ENCODE results near the gene PSTPIP2. TPM values are rescaled to one million over a fixed set of nuclear protein-coding genes. Genes with fewer than 3 reads are reported as not detected.

Gene PSTPIP2
- total and polyA plus RNA-seq, 2 experiments from 2014 or later: 1.4 to 2.6 TPM

DNA sequence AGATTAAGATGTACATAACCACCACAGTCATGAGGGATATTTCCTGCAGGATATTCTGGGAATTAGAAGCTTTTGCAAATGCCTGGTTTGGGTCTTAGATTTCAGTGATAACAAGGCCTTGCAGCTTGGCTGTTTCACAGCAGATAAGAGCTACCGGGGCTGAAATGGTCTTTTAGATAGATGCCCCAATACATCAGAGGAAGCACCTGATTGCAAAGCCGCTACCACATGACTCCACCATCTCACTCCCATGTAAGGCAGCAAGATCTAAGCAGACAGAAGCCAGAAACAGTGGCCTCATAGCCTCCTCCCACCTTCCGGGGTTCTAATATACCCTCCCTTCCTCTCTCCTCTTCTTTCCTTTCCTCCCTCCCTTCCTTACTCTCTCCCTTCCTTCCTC lies 73.8 kb downstream of the PSTPIP2 start:
- H3K27ac ChIP-seq (ENCODE audit: low read depth): no peak overlapping the region
- no peaks in the 10 kb centered on the region for H3F3A ChIP-seq (replicated peaks; ENCODE audit: low read depth)
- H3K27me3 ChIP-seq (ENCODE audit: insufficient read depth): no peaks in the 10 kb centered on the region
- no peak overlapping the region for H3K4me3 Mint-ChIP-seq
- TF ChIP-seq CREB1 (CRISPR knock-in tag; IDR thresholded peaks at IDR 0.05; ENCODE audit: low read depth): no peak
- TF ChIP-seq POLR2AphosphoS5 (IDR thresholded peaks at IDR 0.05; ENCODE audit: low read depth): no peak
- TF ChIP-seq JUNB (IDR thresholded peaks at IDR 0.05; ENCODE audit: unreplicated experiment): no peak
- no peak for TF ChIP-seq EZH2 (IDR thresholded peaks at IDR 0.05; ENCODE audit: low read depth, unreplicated experiment)
- TF ChIP-seq EZH2phosphoT487 (IDR thresholded peaks at IDR 0.05; ENCODE audit: unreplicated experiment): no peak
- TF ChIP-seq, protein P1, sequence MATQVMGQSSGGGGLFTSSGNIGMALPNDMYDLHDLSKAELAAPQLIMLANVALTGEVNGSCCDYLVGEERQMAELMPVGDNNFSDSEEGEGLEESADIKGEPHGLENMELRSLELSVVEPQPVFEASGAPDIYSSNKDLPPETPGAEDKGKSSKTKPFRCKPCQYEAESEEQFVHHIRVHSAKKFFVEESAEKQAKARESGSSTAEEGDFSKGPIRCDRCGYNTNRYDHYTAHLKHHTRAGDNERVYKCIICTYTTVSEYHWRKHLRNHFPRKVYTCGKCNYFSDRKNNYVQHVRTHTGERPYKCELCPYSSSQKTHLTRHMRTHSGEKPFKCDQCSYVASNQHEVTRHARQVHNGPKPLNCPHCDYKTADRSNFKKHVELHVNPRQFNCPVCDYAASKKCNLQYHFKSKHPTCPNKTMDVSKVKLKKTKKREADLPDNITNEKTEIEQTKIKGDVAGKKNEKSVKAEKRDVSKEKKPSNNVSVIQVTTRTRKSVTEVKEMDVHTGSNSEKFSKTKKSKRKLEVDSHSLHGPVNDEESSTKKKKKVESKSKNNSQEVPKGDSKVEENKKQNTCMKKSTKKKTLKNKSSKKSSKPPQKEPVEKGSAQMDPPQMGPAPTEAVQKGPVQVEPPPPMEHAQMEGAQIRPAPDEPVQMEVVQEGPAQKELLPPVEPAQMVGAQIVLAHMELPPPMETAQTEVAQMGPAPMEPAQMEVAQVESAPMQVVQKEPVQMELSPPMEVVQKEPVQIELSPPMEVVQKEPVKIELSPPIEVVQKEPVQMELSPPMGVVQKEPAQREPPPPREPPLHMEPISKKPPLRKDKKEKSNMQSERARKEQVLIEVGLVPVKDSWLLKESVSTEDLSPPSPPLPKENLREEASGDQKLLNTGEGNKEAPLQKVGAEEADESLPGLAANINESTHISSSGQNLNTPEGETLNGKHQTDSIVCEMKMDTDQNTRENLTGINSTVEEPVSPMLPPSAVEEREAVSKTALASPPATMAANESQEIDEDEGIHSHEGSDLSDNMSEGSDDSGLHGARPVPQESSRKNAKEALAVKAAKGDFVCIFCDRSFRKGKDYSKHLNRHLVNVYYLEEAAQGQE (IDR thresholded peaks at IDR 0.05; ENCODE audit: unreplicated experiment): no peak
- TF ChIP-seq STAT1 (IDR thresholded peaks at IDR 0.05; ENCODE audit: unreplicated experiment): no peak
- TF ChIP-seq ZNF114 (CRISPR knock-in tag; IDR thresholded peaks at IDR 0.05): no peak
- ATAC-seq: peak; percentile 40
- 0 out of 2 replicates have a peak overlapping the region, but pooled peaks have one; percentile 3 for H3K4me2 ChIP-seq
- H4K20me1 ChIP-seq (replicated peaks; ENCODE audit: insufficient read depth): no peaks in the 10 kb centered on the region
- H3K9me2 ChIP-seq (ENCODE audit: insufficient read depth): no peaks in the 10 kb centered on the region
- DNase-seq (ENCODE audit: low spot score): no peak
- H3K27ac Mint-ChIP-seq: no peak overlapping the region
- no peaks in the 10 kb centered on the region for H3K79me2 ChIP-seq (replicated peaks; ENCODE audit: insufficient read depth)
- no peak overlapping the region for H3K4me3 ChIP-seq
- H3K4me1 ChIP-seq (ENCODE audit: insufficient read depth): peaks cover 8% of the 10 kb centered on the region
- H3K36me3 Mint-ChIP-seq (ENCODE audit: low read depth): no peaks in the 10 kb centered on the region
- peaks cover 14% of the 10 kb centered on the region for H3K4me1 Mint-ChIP-seq
- no peaks in the 10 kb centered on the region for H3K36me3 ChIP-seq (ENCODE audit: insufficient read depth)
- peaks cover 8% of the 10 kb centered on the region; the same call in 2 of the 3 replicates for H3K9me3 Mint-ChIP-seq
- no peaks in the 10 kb centered on the region for H3K27me3 Mint-ChIP-seq (ENCODE audit: insufficient read depth, low read depth, poor library complexity)
- peak overlapping the region; percentile 83 for H2AFZ ChIP-seq

DNA sequence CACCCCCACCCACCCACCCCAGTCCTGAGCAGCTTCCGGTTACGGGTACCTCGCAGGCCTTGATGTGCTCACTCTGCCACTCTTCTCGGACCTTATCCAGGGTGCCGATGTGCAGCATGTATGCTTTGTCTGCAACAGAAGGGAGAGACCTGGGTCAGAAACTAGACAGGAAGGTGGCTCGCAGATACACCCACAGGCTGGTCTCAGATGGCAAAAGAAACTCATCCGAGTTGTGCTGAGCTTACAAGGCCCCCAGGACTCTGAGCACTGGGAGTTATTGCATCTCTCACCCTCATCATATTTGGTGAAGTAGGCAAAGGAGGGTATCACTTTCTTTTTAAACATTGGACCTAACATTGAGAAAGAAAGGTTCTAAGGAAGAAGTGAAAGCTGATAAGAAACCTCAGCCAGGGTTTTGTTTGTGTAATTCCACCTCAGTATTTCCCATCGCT lies 74.3 kb downstream of the PSTPIP2 start:
- H3K4me3 ChIP-seq: no peak overlapping the region
- H3K27me3 Mint-ChIP-seq (ENCODE audit: insufficient read depth, low read depth, poor library complexity): no peaks in the 10 kb centered on the region
- peaks cover 3% of the 10 kb centered on the region; the same call in 2 of the 3 replicates for H3K9me3 Mint-ChIP-seq
- H3K4me1 ChIP-seq (ENCODE audit: insufficient read depth): peaks cover 8% of the 10 kb centered on the region
- H4K20me1 ChIP-seq (replicated peaks; ENCODE audit: insufficient read depth): no peaks in the 10 kb centered on the region
- no peaks in the 10 kb centered on the region for H3K36me3 Mint-ChIP-seq (ENCODE audit: low read depth)
- ATAC-seq (no peak; the same call in 1 of the 3 replicates), DNase-seq (ENCODE audit: low spot score) (peak; percentile 17)
- H3K79me2 ChIP-seq (replicated peaks; ENCODE audit: insufficient read depth): no peaks in the 10 kb centered on the region
- 0 out of 2 replicates have a peak overlapping the region, but pooled peaks have one; percentile 3 for H3K4me2 ChIP-seq
- H3K36me3 ChIP-seq (ENCODE audit: insufficient read depth): no peaks in the 10 kb centered on the region
- H2AFZ ChIP-seq: peak overlapping the region; percentile 83
- no peak overlapping the region for H3K27ac Mint-ChIP-seq
- no peak overlapping the region for H3K4me3 Mint-ChIP-seq
- no peaks in the 10 kb centered on the region for H3K9me2 ChIP-seq (ENCODE audit: insufficient read depth)
- no peak overlapping the region for H3K27ac ChIP-seq (ENCODE audit: low read depth)
- H3F3A ChIP-seq (replicated peaks; ENCODE audit: low read depth): no peaks in the 10 kb centered on the region
- TF ChIP-seq POLR2AphosphoS5 (IDR thresholded peaks at IDR 0.05; ENCODE audit: low read depth) (no peak), STAT1 (IDR thresholded peaks at IDR 0.05; ENCODE audit: unreplicated experiment) (no peak), ZNF331 (CRISPR knock-in tag; IDR thresholded peaks at IDR 0.05; ENCODE audit: low read depth) (no peak), EZH2phosphoT487 (IDR thresholded peaks at IDR 0.05; ENCODE audit: unreplicated experiment) (no peak)
- H3K4me1 Mint-ChIP-seq: peaks cover 14% of the 10 kb centered on the region
- no peaks in the 10 kb centered on the region for H3K27me3 ChIP-seq (ENCODE audit: insufficient read depth)
